GM21529 (cell line): Measurements from ENCODE around the gene CXCL1.
"Not testable (repeated sequence)": the region's sequence is repeated elsewhere in the genome, so short reads cannot be mapped to it uniquely, and the experiment has no call there.

ENCODE experiments used
- ATAC-seq: cut with Tn5 transposase; IDR thresholded peaks from one replicate; pipeline ENCODE4 v1.9.1; 2021; ENCODE audit not compliant: unreplicated experiment

Gene CXCL1

DNA sequence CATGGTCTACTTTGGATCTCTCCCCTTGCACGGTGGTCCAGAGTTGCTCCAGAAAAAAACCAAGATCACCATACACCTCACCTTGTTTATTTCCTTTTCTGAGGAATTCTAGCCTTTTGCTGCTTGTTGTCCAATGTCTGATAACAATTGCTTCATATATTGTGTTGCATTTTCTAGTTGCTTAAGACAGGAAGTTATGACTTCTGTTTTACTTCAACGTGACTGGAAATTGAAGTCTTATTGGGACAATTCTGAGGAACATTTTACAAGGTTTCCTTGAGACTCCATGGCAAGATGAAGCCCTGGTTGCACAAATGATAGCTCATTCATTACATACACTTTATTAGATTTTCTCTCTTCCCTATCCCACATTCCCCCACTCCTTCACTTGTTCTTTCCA, 5.2 kb downstream of the CXCL1 start:
- no peak for ATAC-seq

DNA sequence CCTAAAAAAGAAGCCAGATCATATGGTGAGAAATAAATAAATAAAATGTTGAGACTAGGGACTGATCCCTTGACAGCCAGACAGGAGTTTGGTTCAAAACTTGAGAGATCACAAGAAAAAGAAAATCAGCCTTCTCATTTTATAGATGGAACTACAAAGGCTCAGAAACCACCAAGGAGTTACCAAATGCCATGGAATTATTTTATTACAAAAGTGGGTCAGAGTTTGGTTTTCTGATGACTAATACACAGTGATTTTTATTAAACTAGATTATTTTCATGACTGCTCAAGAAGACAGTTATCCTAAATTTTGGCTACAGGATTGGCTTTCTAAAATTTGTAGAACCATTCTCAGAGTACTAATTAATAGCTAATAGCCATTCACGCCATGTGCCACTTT, 6.2 kb downstream of the CXCL1 start:
- no peak for ATAC-seq

DNA sequence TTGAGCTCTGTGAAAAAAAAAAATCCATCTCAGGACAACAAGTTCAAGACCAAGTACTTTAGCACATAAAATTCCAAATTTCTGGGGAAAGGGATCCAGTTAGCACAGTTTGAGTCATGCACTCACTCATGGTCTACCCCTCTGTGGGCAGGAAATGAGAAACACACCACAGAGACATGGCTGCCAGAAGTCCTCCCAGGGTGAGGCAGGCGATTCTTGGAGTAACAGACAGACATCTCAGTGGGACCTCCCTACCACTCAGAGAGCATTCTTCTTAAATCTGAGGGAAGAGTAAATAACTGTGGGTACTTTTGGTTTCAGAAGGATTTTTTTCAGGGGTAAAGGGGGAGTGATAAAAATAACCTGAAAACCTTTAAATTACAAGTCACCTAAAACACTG, 14.1 kb downstream of the CXCL1 start:
- ATAC-seq = no peak

DNA sequence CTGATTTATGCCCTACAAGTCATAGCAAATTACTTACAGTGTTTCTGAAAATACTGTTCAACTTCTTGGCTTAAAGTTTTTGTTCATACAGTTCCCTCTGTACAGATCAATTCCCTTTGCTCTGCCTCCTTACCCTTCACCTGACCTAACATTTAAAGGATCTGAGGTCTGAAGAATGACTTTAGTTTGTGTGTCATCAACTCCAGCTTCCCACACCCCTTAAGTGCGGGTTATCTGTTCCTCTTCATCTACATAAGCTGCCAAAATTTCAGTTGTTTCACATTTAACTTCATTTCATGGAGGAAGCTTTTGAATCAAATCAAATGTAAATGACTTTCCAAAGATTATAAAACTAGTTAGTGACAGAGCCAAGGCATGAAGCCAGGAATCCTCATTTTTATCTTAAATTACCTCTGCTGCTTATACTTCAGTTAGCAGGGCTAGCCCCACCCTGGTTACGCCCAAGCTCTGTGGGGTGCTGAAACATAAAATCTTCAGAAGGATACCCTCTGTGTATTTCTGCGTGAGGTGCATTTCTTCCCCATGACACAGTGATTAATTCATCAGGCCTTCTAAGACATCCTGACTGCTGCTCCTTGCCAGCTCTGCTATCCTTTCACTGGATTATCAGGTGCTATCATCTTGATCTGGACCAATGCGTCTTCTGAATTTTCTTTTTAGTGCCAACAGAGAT, 16.5 kb downstream of the CXCL1 start:
- no peak for ATAC-seq

DNA sequence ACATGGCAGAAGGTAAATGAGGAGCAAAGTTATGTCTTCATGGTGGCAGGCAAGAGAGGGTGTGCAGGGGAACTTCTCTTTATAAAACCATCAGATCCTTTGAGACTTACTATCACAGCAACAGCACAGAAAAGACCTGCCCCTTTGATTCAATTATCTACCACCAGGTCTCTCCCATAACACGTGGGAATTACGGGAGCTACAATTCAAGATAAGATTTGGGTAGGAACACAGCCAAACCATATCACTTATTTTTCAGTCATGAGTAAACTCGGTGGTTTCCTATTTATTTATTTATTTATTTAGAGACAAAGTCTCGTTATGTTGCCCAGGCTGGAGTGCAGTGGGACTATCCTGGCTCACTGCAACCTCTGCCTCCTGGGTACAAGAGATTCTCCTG, 22.1 kb downstream of the CXCL1 start:
- ATAC-seq = no peak

DNA sequence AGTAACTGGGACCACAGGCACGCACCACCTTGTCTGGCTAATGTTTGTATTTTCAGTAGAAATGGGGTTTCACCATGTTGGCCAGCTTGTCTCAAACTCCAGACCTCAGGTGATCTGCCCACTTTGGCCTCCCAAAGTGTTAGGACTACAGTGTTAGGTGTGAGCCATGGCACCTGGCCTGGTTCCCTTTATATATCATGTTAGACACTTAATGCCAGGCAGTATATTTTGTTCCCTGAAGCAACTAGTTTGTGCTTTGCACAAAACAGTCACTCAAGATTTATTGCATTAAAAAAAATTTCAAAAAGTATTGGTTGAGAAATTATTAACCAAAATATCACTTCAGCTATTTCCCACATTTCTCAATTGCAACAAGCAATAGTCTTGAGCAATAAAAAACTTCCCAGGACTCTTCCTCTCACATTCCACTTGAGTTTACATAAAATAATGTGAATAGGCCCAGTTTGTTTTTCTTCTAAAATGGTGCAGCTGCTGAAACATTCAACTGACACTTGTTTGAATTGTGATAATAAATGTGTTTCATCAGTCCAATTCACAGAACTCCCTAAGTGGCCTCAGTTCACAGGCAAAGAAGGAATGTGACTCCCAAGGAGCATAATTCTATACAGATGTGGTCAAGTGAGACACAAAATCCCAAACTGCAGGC, 22.7 kb downstream of the CXCL1 start:
- ATAC-seq = no peak

DNA sequence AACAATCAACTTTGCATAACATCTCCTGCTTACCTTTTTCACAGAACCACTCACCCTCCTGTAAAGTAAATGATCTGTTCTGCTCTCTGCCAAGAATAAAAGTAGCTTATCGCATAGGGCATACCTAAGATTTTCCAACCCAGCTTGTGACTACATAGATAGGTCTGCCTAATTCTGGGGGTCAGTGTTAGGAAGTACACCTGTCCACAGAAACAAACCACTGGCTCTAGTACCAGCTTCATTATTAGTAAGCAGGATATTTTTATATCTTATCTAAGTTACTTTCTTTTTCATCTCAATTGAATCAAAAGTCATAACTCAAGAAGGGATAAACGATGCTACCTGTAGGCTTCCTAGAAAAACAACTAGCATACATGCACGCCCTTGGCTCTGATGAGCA, 23.8 kb downstream of the CXCL1 start:
- ATAC-seq = no peak

DNA sequence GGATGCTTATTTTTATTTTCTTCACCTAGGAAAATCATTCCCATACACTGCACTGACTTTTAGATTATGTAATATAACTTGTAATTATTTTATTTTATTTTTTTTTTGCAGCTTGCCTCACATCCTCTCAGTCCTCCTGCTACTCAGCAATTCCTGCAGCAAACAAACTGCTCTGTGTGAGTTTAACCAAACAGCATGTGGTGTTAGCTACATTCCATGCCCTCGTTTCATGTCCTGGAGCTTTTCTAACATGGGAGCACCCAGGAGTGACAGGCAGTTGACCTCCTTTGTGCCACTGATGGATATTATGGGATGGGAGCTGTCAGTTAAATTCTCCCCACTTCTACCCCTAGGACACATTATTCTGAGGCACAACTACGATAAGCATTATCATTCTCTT, 24.8 kb downstream of the CXCL1 start:
- ATAC-seq = no peak

DNA sequence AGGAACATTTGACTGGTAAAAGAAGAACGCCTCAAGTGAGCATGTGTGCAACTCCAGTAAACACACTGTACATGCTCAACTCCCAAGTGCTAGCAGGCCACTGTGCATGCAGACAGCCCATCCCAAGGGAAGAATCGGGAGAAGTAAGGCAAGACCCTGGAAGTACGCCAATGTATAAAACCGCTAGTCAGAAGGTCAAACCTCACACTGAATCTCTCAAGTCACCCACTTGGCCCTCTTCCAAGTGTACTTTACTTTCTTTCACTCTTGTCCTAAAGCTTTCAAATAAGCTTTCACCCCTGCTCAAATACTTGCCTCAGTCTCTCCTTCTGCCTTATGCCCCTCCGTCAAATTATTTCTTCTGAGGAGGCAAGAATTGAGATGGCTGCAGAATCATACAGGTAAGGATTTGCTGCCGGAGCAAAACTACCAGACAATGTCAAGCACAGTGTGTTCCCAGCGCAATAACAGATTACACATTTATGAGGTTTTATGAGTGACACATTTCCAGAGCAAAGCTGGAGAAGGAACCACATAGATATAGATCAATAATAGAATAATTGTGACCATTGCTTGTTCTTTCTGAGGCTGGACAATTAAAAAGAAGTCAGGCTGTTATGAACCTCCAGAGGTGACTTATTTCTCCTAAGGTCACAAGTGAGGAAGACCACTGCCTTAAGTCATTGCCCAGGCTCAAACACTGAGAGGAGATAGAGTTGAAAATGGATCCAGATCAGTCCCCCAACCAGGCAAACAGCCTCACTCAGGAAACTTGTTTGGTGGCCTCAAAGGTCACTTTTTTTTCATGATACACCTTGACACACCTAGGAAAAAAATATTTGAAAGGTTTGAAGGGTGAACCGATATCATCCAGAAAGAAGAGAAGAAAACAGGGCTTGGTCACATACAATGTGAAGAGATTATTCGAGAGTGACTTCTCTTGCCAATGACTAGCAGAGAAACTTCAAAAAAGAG, 26.3 kb downstream of the CXCL1 start:
- no peak for ATAC-seq

DNA sequence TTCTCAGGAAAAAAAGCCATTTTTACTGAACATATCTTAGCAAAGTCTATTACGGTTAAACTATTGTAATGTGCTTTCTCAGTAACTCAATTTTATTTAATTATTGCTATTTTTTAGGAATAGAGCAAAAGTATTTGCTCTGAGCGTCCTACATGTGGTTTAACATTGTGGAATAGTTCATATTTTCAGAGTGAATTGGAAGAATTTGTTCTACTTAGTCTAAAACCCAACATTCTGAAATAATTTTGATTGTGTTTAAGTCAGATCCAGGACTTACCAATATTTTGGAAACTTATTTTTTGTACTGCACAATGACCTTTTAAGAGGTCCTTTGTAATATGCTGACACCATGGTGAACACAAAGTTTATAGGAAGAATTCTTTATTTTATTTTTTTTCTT, 27.2 kb downstream of the CXCL1 start:
- no peak for ATAC-seq

DNA sequence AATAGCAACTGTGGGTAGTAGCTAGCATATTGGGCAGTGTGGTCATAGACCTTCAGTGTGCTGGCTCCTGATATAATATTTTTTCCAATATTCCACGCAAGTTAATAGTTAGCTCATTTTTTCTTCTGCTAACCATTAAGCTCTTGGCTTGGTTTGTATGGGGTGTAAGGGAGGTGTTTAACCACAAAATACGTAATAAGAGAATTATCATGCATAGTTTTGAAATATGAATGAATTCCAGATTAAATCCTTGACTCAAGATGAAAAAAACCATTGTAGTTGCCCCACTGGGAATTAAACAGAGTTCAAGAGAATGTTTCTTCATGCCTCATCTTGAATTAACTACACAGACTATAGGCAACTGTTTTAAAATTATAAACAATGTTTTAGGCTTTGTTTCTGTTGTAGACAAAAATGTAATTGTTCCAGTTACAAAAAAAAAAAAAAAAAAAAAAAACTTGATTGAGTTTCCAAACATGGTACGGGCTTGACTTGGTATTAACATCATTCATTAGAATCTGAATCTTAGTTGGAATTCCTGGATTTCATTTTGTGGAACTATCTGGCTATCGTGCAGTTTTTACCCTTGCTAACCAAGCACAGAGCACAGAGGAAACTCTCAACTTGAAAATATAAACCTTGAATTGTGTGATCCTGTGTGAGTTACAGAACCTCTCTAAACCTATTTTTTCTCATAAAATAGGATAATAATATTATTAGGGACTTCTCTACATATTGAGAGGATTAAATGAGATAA, 28.4 kb downstream of the CXCL1 start:
- ATAC-seq = no peak

DNA sequence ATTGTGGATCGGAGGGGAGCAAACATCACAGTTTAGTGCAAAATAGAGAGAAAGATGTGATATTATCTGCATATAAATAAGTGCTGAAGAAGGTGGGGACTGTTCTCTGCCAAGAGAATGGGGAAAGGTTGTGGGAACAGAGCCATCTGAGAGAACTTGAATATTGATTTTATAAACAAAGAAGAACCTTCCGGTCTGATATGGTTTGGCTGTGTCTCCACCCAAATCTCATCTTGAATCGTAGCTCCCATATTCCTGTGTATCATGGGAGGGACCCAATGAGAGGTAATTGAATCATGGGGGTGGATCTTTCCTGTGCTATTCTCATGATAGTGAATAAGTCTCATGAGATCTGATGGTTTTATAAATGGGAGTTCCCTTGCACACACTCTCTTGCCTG, 30.1 kb downstream of the CXCL1 start:
- not testable (repeated sequence) for ATAC-seq

DNA sequence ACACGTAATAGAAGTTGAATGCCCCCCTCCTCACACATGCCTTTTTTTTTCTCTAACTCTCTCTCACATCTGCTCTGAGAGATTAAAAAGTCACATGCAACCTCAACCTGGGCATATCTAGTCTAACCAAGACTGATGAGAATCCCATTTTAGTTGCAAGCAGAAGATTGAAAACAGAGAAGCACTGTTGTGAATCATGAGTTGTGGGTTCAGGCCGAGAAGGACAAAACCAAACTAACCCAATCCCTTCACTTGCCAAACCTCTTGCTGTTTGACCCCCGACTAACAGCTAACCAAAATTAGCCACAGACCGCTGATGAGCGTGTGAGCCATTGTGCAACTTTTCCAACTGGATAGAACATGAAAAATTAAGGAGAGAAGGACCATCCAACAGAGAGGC, 31.8 kb downstream of the CXCL1 start:
- no peak for ATAC-seq

DNA sequence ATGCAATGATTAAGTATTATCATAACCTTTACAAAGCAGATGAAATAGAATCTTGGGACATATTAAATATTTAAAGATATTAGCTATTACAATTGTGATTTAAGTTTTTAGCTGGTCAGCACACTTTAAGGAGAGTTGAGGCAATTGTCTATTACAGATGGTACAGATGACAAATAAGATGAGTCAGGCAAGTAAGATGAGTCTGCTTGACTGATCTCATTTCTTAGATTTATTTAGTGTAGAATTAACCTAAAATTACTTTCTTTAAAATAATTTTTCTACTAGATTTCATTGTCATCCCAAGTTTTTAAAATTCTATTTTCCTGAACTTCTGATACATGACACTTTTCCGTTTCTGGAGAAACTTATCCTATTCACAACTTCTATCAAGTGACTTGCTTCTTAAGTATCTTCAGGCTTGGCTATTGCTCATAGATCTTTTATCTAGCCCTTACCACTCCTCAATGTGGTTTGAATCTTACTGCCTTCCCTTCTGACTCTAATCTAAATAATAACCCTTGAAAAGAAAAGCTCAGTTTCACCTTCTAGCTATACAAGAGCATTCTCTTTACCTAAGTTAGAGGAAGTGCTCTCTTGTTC, 32.9 kb downstream of the CXCL1 start:
- no peak for ATAC-seq

DNA sequence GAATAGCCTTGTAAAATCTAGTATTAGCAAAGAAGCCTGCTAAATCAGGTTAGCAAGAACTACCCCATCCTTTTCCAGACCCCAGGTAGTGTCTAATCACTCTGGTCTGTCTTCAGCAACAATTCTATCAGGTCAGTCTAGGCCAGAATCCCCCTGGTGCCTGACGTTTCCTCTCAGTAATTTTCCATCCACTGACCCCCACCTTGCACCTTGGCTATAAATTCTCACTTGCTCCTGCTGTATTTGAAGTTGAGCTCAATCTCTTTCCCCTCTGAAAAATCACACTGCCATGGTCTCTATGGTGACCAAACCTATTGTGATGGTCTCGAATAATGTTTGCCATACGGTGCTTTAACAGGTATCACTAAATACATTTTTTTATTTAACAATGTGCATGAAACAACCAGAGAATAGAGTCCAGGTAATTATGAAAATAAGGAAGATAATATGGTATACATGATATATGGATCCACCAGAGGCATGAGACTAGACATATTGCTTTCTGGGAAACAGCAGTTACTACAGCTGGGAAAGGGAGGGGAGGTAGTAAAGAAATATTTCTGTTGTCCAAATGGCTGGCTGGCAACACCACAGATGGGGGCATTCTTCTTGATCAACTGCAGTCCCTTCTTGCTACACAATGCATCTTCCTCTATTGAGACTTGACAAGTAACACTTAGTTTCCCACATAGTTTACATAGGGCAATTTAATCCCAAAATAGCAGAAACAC, 33.8 kb downstream of the CXCL1 start:
- no peak for ATAC-seq

DNA sequence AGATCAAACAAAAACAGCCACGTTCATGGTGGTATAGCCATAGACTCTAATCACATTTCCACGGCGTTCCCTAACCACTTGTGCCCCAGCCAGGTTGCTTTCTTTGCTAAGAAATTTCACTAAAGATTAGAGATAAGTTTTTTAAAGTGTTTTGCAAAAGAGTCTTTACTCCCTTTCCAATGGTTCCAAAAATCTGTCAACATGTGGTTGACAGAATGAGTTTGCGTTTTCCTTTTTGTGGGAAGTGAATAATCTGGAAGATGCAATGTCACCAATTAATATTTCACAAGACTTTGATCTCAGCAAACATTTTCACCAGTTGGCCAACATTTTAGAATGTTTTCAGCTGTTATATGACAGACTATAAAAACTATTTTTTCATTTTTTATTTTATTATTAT, 35.3 kb downstream of the CXCL1 start:
- no peak for ATAC-seq

DNA sequence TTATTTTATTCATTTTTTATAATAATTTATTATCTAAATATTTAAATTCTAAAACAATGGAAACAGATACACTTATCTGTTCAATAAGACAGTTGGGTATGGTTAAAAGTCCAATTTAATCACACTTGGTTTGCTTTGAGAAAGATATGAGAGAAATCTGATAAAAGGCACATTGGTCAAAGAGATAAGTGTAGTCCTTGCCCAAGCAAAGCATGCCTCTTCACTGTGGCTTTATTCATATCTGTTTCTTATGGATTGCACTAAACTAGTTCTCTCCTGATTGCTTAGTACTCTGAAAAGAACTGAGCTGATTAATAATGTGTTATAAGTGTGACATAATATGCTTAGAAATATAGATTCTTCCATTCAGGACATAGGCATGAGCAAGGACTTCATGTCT, 39.8 kb downstream of the CXCL1 start:
- ATAC-seq = no peak

DNA sequence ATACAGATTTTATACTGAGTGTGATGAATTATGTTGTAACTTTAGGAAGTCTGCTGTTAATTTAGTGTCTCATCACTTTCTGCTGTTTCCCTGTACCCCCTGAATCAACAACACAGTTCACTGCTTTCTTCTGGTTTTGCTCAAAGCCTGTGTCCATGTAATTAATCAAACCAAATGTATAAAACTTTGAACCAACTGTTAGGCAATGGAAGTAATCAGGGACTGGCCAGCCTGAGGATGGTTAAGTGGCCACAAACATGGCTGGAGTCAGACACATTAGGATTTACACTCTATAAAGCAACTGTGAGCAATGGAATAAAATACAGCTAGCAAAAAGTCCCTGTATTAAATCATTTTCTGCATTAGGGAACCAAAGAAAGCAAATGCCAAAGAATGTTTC, 42.6 kb downstream of the CXCL1 start:
- ATAC-seq = no peak

DNA sequence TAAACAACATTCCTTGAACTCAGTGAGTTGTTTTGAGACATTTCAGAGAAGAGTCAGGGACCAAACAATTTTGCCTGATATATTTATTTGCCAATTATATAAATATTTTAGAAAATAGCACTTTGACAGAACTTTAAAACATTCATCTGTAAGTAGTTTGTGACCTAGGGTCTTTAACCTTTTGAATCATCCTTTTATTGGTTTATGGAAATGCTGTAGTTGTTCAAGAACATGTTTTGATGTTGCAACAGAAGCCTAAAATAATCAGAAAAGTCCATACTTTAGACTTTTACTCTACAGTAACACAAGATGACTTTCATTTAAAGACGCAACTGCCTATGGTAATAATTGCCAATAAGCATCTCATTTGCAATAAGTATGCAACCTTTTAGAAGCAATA, 43.0 kb downstream of the CXCL1 start:
- no peak for ATAC-seq

DNA sequence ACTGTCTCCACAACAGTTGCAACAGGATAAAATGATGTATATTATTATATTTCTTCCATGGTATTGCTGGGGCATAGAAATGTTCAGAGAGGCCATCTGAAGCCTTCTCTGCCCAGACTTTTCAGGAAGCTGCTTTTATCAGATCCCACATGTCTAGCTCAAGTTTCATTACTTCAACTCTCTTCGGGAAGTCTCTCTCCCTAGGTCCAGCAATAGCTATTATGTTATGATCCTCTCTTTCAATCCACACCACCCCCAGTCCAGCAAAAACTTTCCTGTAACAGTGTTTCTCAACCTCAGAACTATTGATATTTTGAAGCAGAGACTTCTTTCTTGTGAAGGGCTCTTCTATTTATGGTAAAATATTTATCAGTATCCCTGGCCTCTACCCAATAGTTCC, 44.9 kb downstream of the CXCL1 start:
- ATAC-seq = no peak
